Measurements from ENCODE around the gene GALNT11. TPM values are rescaled to one million over a fixed set of nuclear protein-coding genes. Genes with fewer than 3 reads are reported as not detected.

Gene GALNT11
- total and polyA plus RNA-seq, 4 donors: 22.7 to 64.2 (median 35.4) TPM

GRCh38 chr7:152126741-152127140, 101.3 kb downstream of the GALNT11 start:
- ATAC-seq (ENCODE audit: insufficient read depth, low FRiP score): no peak
- H3K36me3 ChIP-seq (ENCODE audit: control insufficient read depth in 4 of 4, insufficient read depth in 4 of 4, low read length in 4 of 4): peaks cover 4 to 47% (median 33%) of the 10 kb centered on the region in 4 donors
- no peaks in the 10 kb centered on the region for H3K27me3 ChIP-seq (ENCODE audit: control insufficient read depth in 3 of 3, insufficient read depth in 3 of 3, low read length in 2 of 3)

DNA sequence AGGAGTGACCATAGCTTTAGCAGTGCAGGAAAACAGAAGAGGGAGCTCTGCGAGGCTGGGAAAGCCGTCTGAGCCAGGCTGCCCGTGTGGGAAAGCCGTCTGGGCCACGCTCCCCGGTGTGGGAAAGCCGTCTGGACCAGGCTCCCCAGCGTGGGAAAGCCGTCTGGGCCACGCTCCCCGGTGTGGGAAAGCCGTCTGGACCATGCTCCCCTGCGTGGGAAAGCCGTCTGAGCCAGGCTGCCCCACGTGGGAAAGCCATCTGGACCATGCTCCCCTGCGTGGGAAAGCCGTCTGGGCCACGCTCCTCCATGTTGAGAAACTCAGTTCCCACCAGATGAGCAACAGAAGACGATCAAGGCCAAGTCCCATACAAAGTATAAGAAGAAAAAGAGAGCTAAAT, 101.8 kb downstream of the GALNT11 start:
- Histone ChIP-seq H3K9me3 (ENCODE audit: control insufficient read depth in 4 of 4, insufficient read depth in 3 of 4, low read length in 3 of 4) (peaks cover 0 to 6% (median 1%) of the 10 kb centered on the region in 4 donors), H3K36me3 (ENCODE audit: control insufficient read depth in 4 of 4, insufficient read depth in 4 of 4, low read length in 4 of 4) (peaks cover 4 to 44% (median 32%) of the 10 kb centered on the region in 4 donors)
- WGBS, 2 donors: 96 to 97% methylated on average over 19 of the region's 19 CpGs

More at GRCh38 chr7:152126741-152127140, 101.3 kb downstream of the GALNT11 start:
- 94 to 96% methylated on average over 7 of the region's 7 CpGs for WGBS, 2 donors
- no peak overlapping the region for H3K4me3 ChIP-seq
- no peak overlapping the region for H3K9ac ChIP-seq (ENCODE audit: insufficient read depth in 1 of 2, low read length in 2 of 2)
- peaks cover 0 to 6% (median 1%) of the 10 kb centered on the region in 4 donors for H3K9me3 ChIP-seq (ENCODE audit: control insufficient read depth in 4 of 4, insufficient read depth in 3 of 4, low read length in 3 of 4)
- no peak for DNase-seq
- no peak overlapping the region for H3K27ac ChIP-seq (ENCODE audit: low read depth in 1 of 2, low read length in 1 of 2)
- TF ChIP-seq, protein P1, sequence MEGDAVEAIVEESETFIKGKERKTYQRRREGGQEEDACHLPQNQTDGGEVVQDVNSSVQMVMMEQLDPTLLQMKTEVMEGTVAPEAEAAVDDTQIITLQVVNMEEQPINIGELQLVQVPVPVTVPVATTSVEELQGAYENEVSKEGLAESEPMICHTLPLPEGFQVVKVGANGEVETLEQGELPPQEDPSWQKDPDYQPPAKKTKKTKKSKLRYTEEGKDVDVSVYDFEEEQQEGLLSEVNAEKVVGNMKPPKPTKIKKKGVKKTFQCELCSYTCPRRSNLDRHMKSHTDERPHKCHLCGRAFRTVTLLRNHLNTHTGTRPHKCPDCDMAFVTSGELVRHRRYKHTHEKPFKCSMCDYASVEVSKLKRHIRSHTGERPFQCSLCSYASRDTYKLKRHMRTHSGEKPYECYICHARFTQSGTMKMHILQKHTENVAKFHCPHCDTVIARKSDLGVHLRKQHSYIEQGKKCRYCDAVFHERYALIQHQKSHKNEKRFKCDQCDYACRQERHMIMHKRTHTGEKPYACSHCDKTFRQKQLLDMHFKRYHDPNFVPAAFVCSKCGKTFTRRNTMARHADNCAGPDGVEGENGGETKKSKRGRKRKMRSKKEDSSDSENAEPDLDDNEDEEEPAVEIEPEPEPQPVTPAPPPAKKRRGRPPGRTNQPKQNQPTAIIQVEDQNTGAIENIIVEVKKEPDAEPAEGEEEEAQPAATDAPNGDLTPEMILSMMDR (IDR thresholded peaks at IDR 0.05; ENCODE audit: control extremely low read depth, extremely low read depth): no peak
- H3K4me1 ChIP-seq (ENCODE audit: control insufficient read depth in 5 of 5, insufficient read depth in 5 of 5, low read length in 5 of 5): no peaks in the 10 kb centered on the region

GRCh38 chr7:152128252-152128651, 102.8 kb downstream of the GALNT11 start:
- 97 to 98% methylated on average over 20 of the region's 20 CpGs for WGBS, 2 donors
- no peak for DNase-seq
- H3K36me3 ChIP-seq (ENCODE audit: control insufficient read depth in 4 of 4, insufficient read depth in 4 of 4, low read length in 4 of 4): peaks cover 4 to 38% (median 31%) of the 10 kb centered on the region in 4 donors
- no peaks in the 10 kb centered on the region for H3K27me3 ChIP-seq (ENCODE audit: control insufficient read depth in 3 of 3, insufficient read depth in 3 of 3, low read length in 2 of 3)
- no peak overlapping the region for H3K27ac ChIP-seq (ENCODE audit: low read depth in 1 of 2, low read length in 1 of 2)
- H3K9ac ChIP-seq (ENCODE audit: insufficient read depth in 1 of 2, low read length in 2 of 2): no peak overlapping the region
- TF ChIP-seq, protein P1 (IDR thresholded peaks at IDR 0.05; ENCODE audit: control extremely low read depth, extremely low read depth): no peak
- no peak overlapping the region for H3K4me3 ChIP-seq
- no peaks in the 10 kb centered on the region for H3K4me1 ChIP-seq (ENCODE audit: control insufficient read depth in 5 of 5, insufficient read depth in 5 of 5, low read length in 5 of 5)
- H3K9me3 ChIP-seq (ENCODE audit: control insufficient read depth in 4 of 4, insufficient read depth in 3 of 4, low read length in 3 of 4): peaks cover 0 to 6% (median 1%) of the 10 kb centered on the region in 4 donors
- ATAC-seq (ENCODE audit: insufficient read depth, low FRiP score): no peak

More for the DNA sequence above, 101.8 kb downstream of the GALNT11 start:
- Histone ChIP-seq H3K4me1 (ENCODE audit: control insufficient read depth in 5 of 5, insufficient read depth in 5 of 5, low read length in 5 of 5) (no peaks in the 10 kb centered on the region), H3K9ac (ENCODE audit: insufficient read depth in 1 of 2, low read length in 2 of 2) (no peak overlapping the region), H3K27me3 (ENCODE audit: control insufficient read depth in 3 of 3, insufficient read depth in 3 of 3, low read length in 2 of 3) (no peaks in the 10 kb centered on the region), H3K27ac (ENCODE audit: low read depth in 1 of 2, low read length in 1 of 2) (no peak overlapping the region), H3K4me3 (no peak overlapping the region)
- TF ChIP-seq, protein P1 (IDR thresholded peaks at IDR 0.05; ENCODE audit: control extremely low read depth, extremely low read depth): no peak
- DNase-seq (no peak), ATAC-seq (ENCODE audit: insufficient read depth, low FRiP score) (no peak)

All from lung (tissue), 12 donors.